GM21360 (cell line): ENCODE measurements around the gene TRIM47.

ENCODE experiments used
- ATAC-seq: cut with Tn5 transposase; IDR thresholded peaks from one replicate; pipeline ENCODE4 v1.9.1; 2021; ENCODE audit warnings: mild to moderate bottlenecking, moderate library complexity; ENCODE audit not compliant: unreplicated experiment

TRIM47 gene

GRCh38 chr17:75848523-75849278 is 29.7 kb downstream of the TRIM47 start:
- no peak for ATAC-seq

- ATAC-seq = no peak
These were observed 30.5 kb downstream of the TRIM47 start for GRCh38 chr17:75847614-75848522.

GRCh38 chr17:75846692-75847613 is 31.4 kb downstream of the TRIM47 start:
- ATAC-seq = no peak

GRCh38 chr17:75845933-75846691 is 32.3 kb downstream of the TRIM47 start:
- ATAC-seq = no peak

- peak; percentile 56 for ATAC-seq
These were observed 33.2 kb downstream of the TRIM47 start for GRCh38 chr17:75845058-75845711.

- ATAC-seq = peak; percentile 6
These were observed 33.8 kb downstream of the TRIM47 start for GRCh38 chr17:75844530-75845057.

GRCh38 chr17:75843577-75844529 is 34.5 kb downstream of the TRIM47 start, which contains the start of gene UNC13D:
TSS of gene UNC13D (minus strand) at chr17:75844404. CDS start at chr17:75844337, 67 bp downstream.
- no peak for ATAC-seq

- no peak for ATAC-seq
These were observed 35.3 kb downstream of the TRIM47 start for GRCh38 chr17:75842963-75843576.

GRCh38 chr17:75842411-75842810 is 36.0 kb downstream of the TRIM47 start:
- ATAC-seq = no peak

- no peak for ATAC-seq
These were observed 37.6 kb downstream of the TRIM47 start for GRCh38 chr17:75840799-75841164.

GRCh38 chr17:75839942-75840798 is 38.2 kb downstream of the TRIM47 start:
- ATAC-seq = no peak

- no peak for ATAC-seq
These were observed 40.0 kb downstream of the TRIM47 start for GRCh38 chr17:75838410-75838809.

GRCh38 chr17:75837899-75838298 is 40.5 kb downstream of the TRIM47 start:
- ATAC-seq = no peak

- ATAC-seq = no peak
These were observed 41.8 kb downstream of the TRIM47 start for GRCh38 chr17:75836605-75837004.

- no peak for ATAC-seq
These were observed 42.8 kb downstream of the TRIM47 start for GRCh38 chr17:75835654-75835987.

GRCh38 chr17:75834928-75835653 is 43.3 kb downstream of the TRIM47 start:
- ATAC-seq = no peak
